Gastrocnemius medialis (tissue), 4 donors: ENCODE data around the gene ARHGEF4.

Experiments used
- POLR2A ChIP-seq, 2 donors: fragments of 450-650 bp; IDR thresholded peaks; one replicate each; pipeline ENCODE4 v1.6.1; 2017; ENCODE audit warnings: antibody characterized with exemption in 2 of 2, mild to moderate bottlenecking in 2 of 2, moderate library complexity in 2 of 2
- TF ChIP-seq, protein P1 (sequence below), 5 experiments: fragments of 450-650 bp in 3 of 5; fragments of 200-600 bp in 2 of 5; sonication (generic) in 2 of 5; IDR thresholded peaks in 4 of 5; conservative IDR thresholded peaks in 1 of 5; 1 replicate in 4 of 5; 2 replicates in 1 of 5; pipeline ENCODE4 v1.5.1; 2016 to 2019; ENCODE audit warnings: antibody characterized with exemption in 5 of 5, mild to moderate bottlenecking in 3 of 5, moderate library complexity in 3 of 5

DNA sequence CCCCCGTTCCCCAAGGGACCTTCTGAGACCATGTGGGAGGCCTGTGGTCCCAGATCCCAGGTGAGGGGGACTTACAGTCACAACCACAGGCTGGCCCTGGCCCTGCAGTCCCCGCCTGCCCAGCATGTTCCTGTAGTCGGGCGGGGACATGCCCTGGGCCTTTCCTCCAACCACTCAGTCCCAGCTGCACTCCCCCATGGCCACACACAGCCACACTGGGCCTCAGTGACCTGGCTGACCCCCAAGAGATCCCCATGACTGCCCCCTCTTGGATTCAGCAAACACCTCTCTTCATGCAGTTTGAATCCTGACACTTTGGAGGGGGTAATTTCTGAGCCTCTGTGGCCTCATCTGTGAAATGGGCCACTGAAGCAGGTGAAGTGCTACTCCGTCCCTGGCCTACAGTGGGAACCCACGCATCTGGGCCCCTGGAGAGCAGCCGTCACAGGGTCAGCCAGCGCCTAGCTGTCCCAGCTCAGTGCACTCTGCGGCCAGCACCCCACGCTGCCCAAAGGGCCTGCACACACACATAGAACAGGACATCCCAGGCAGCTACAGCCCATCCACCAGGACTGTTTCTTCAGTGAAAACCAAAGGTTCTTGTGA lies 12.7 kb upstream of the ARHGEF4 start:
- TF ChIP-seq, protein P1, sequence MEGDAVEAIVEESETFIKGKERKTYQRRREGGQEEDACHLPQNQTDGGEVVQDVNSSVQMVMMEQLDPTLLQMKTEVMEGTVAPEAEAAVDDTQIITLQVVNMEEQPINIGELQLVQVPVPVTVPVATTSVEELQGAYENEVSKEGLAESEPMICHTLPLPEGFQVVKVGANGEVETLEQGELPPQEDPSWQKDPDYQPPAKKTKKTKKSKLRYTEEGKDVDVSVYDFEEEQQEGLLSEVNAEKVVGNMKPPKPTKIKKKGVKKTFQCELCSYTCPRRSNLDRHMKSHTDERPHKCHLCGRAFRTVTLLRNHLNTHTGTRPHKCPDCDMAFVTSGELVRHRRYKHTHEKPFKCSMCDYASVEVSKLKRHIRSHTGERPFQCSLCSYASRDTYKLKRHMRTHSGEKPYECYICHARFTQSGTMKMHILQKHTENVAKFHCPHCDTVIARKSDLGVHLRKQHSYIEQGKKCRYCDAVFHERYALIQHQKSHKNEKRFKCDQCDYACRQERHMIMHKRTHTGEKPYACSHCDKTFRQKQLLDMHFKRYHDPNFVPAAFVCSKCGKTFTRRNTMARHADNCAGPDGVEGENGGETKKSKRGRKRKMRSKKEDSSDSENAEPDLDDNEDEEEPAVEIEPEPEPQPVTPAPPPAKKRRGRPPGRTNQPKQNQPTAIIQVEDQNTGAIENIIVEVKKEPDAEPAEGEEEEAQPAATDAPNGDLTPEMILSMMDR (IDR thresholded peaks at IDR 0.05 in 4 of 5, conservative IDR thresholded peaks at IDR 0.05 in 1 of 5): no peak
- no peak for TF ChIP-seq POLR2A (IDR thresholded peaks at IDR 0.05)
